Measurements from ENCODE around the gene MED31. TPM values are rescaled to one million over a fixed set of nuclear protein-coding genes. Genes with fewer than 3 reads are reported as not detected.

The MED31 gene
- 10 to 100 TPM in 2 of 3 donors, 1 to 10 TPM in 1; 8.3 to 26.1 (median 19.1) TPM for total RNA-seq
- total RNA-seq (2013) = 18.9 TPM

DNA sequence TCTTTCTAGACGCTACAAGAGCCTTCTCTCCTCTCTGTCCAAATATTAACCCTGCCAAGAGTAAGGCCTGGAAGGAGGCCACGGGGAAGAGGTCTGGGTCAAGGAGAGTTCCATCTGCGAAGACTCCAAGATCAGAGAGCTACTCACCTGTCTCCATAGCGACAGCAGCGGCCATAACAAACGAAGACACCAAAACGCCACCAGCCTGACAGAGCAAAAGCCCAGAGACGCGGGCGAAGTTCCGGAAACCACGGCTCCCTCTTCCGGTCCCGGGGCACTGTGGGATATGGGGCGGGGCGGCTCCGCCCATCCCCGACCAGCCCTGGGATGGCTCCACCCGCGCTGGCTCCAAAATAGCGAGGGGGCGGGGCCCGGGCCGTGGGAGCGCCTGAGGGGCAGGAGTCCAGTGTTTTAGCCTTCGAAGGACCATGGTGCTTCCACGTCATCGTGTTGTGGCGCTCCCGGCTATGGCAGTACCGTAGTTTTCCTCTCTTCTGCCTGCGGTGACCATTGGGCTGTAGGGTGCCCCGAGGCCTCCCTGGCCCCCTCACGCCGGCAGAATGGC lies at the start of gene MED31, which contains the start of gene C17orf100:
Gene MED31, minus strand, starts transcription at position 252 of the 565 bp plus-strand sequence. Its CDS starts 77 bp downstream, at position 175.
Gene C17orf100, plus strand, starts transcription at position 409 of the 565 bp plus-strand sequence. Its CDS starts 152 bp downstream, at position 561.
- Histone ChIP-seq H3K9me3 (ENCODE audit: control insufficient read depth, insufficient read depth, low read length) (no peaks in the 10 kb centered on the region), H3K27me3 (ENCODE audit: control insufficient read depth, insufficient read depth, low read length) (peaks cover 13% of the 10 kb centered on the region), H3K36me3 (ENCODE audit: control insufficient read depth, insufficient read depth, low read length) (peaks cover 8% of the 10 kb centered on the region), H3K4me1 (ENCODE audit: control insufficient read depth, insufficient read depth, low read length) (peaks cover 25% of the 10 kb centered on the region), H3K27ac (ENCODE audit: low read length) (peak within 1 kb of the TSS; percentile 91), H3K4me3 (ENCODE audit: low read length) (peak within 1 kb of the TSS; percentile 61)
- peak within 1 kb of the TSS; percentile 95 to 96 for H3K27ac Mint-ChIP-seq
- peaks cover 41 to 47% of the 10 kb centered on the region in 2 donors for H3K4me1 Mint-ChIP-seq
- no peaks in the 10 kb centered on the region for H3K9me3 Mint-ChIP-seq
- peak within 1 kb of the TSS; percentile 96 for H3K4me3 Mint-ChIP-seq
- peak; percentile 88 to 98 (median 92) for ATAC-seq
- intact Hi-C loops (cut with micrococcal nuclease) = loop anchor here (1.0 to 5.0 kb wide), 2 partner anchors 10 to 361 kb away; partner anchors contain the start of genes RNASEK and TXNDC17
- TF ChIP-seq CTCF (IDR thresholded peaks at IDR 0.05) = no peak
- DNase-seq = peak; percentile 89 to 97
- H3K27me3 Mint-ChIP-seq (ENCODE audit: low read depth in 2 of 2) = peaks cover 13 to 24% of the 10 kb centered on the region in 2 donors
- WGBS (ENCODE audit: insufficient coverage) = 2% methylated on average over 35 of the region's 35 CpGs
- H3K36me3 Mint-ChIP-seq = no peaks in the 10 kb centered on the region

DNA sequence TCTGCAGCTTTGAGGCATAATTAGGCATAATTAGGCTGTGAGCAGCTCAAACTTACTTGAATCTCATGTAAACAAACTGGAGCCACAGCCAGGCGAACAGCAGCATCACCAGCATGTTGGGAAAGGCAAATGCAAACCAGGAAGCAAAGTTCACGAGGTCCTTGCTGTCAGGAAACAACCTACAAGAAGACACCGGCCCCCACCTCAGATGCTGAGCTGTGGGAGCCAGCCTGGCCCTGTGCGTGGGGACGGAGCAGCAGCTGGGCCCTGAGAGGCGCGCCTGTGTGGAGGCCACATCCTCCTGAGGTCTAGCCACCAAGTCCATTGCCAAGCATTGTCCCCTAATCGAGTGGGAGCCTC lies 49.5 kb upstream of the MED31 start:
- no peak overlapping the region for H3K27ac Mint-ChIP-seq

GRCh38 chr17:6699997-6700947 lies 48.9 kb upstream of the MED31 start:
- no peak for TF ChIP-seq CTCF (IDR thresholded peaks at IDR 0.05)
- H3K4me1 ChIP-seq (ENCODE audit: control insufficient read depth, insufficient read depth, low read length) = no peaks in the 10 kb centered on the region
- 83% methylated on average over 16 of the region's 16 CpGs for WGBS (ENCODE audit: insufficient coverage)
- ATAC-seq = no peak
- no peaks in the 10 kb centered on the region for H3K9me3 ChIP-seq (ENCODE audit: control insufficient read depth, insufficient read depth, low read length)
- Mint-ChIP-seq H3K4me1 (no peaks in the 10 kb centered on the region), H3K27me3 (ENCODE audit: low read depth in 2 of 2) (peaks cover 5 to 6% of the 10 kb centered on the region in 2 donors), H3K4me3 (no peak overlapping the region), H3K9me3 (no peaks in the 10 kb centered on the region), H3K36me3 (no peaks in the 10 kb centered on the region), H3K27ac (no peak overlapping the region)
- no peak overlapping the region for H3K4me3 ChIP-seq (ENCODE audit: low read length)
- H3K27me3 ChIP-seq (ENCODE audit: control insufficient read depth, insufficient read depth, low read length) = no peaks in the 10 kb centered on the region
- intact Hi-C loops (cut with micrococcal nuclease) = no loop called here
- H3K27ac ChIP-seq (ENCODE audit: low read length) = no peak overlapping the region
- H3K36me3 ChIP-seq (ENCODE audit: control insufficient read depth, insufficient read depth, low read length) = no peaks in the 10 kb centered on the region
- DNase-seq = no peak

More for the DNA sequence above, 49.5 kb upstream of the MED31 start:
- DNase-seq (no peak), ATAC-seq (no peak)
- 66% methylated on average over 8 of the region's 8 CpGs for WGBS (ENCODE audit: insufficient coverage)
- no peaks in the 10 kb centered on the region for H3K4me1 Mint-ChIP-seq
- H3K4me1 ChIP-seq (ENCODE audit: control insufficient read depth, insufficient read depth, low read length) = no peaks in the 10 kb centered on the region
- no peak overlapping the region for H3K4me3 Mint-ChIP-seq
- no peaks in the 10 kb centered on the region for H3K27me3 ChIP-seq (ENCODE audit: control insufficient read depth, insufficient read depth, low read length)
- peaks cover 5 to 6% of the 10 kb centered on the region in 2 donors for H3K27me3 Mint-ChIP-seq (ENCODE audit: low read depth in 2 of 2)
- H3K9me3 Mint-ChIP-seq = no peaks in the 10 kb centered on the region
- no peaks in the 10 kb centered on the region for H3K36me3 ChIP-seq (ENCODE audit: control insufficient read depth, insufficient read depth, low read length)
- no peak overlapping the region for H3K27ac ChIP-seq (ENCODE audit: low read length)
- H3K4me3 ChIP-seq (ENCODE audit: low read length) = no peak overlapping the region
- H3K36me3 Mint-ChIP-seq = no peaks in the 10 kb centered on the region
- TF ChIP-seq CTCF (IDR thresholded peaks at IDR 0.05) = no peak
- no peaks in the 10 kb centered on the region for H3K9me3 ChIP-seq (ENCODE audit: control insufficient read depth, insufficient read depth, low read length)
- intact Hi-C loops (cut with micrococcal nuclease) = no loop called here

All from natural killer cell (primary cell).